ENCODE results near the gene GALNT7. TPM values are rescaled to one million over a fixed set of nuclear protein-coding genes. Genes with fewer than 3 reads are reported as not detected.

GALNT7 gene
- total RNA-seq, 1 experiment from 2014 or later, result 16.8 TPM

DNA sequence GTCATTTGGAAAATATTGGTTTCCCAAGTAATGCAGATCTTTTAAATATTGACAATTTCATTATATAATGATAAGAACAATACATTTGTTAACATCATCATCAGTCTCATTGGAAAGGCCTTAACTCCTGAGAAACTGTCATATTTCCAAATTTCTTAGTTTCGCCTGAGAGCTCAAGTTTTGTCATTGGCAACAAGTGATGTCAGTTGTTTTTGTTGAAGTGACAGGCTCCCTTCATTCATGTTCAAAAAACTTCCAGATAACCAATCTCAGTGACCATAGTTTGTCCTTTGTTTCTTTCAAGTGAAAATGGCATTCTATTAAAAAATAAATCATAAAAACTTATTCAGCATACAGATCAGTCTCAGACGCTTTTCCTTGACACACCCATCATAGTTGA, 93.8 kb downstream of the GALNT7 start:
- no peak for DNase-seq
- no peaks in the 10 kb centered on the region for H3K36me3 Mint-ChIP-seq (ENCODE audit: insufficient read depth, unreplicated experiment)
- H3K9me3 ChIP-seq, result no peaks in the 10 kb centered on the region
- H3K27ac Mint-ChIP-seq (ENCODE audit: unreplicated experiment), result no peak overlapping the region
- peaks cover 7% of the 10 kb centered on the region for H3K4me1 Mint-ChIP-seq (ENCODE audit: low read depth, unreplicated experiment)
- POLR2A ChIA-PET, result no interaction called here
- no peaks in the 10 kb centered on the region for H3K36me3 ChIP-seq (ENCODE audit: control insufficient read depth, insufficient read depth, low read length)
- H3K4me3 Mint-ChIP-seq (ENCODE audit: unreplicated experiment), result no peak overlapping the region
- no peaks in the 10 kb centered on the region for H3K27me3 Mint-ChIP-seq (ENCODE audit: insufficient read depth, unreplicated experiment)
- TF ChIP-seq, protein P1, sequence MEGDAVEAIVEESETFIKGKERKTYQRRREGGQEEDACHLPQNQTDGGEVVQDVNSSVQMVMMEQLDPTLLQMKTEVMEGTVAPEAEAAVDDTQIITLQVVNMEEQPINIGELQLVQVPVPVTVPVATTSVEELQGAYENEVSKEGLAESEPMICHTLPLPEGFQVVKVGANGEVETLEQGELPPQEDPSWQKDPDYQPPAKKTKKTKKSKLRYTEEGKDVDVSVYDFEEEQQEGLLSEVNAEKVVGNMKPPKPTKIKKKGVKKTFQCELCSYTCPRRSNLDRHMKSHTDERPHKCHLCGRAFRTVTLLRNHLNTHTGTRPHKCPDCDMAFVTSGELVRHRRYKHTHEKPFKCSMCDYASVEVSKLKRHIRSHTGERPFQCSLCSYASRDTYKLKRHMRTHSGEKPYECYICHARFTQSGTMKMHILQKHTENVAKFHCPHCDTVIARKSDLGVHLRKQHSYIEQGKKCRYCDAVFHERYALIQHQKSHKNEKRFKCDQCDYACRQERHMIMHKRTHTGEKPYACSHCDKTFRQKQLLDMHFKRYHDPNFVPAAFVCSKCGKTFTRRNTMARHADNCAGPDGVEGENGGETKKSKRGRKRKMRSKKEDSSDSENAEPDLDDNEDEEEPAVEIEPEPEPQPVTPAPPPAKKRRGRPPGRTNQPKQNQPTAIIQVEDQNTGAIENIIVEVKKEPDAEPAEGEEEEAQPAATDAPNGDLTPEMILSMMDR (IDR thresholded peaks at IDR 0.05; ENCODE audit: insufficient read depth in 1 of 2, low read depth in 1 of 2, low read length in 1 of 2, severe bottlenecking in 1 of 2, unreplicated experiment in 1 of 2), result no peak
- no peak overlapping the region for H3K4me3 ChIP-seq (ENCODE audit: low read depth, low read length)
- no peaks in the 10 kb centered on the region for H3K9me3 Mint-ChIP-seq (ENCODE audit: unreplicated experiment)
- BruUV-seq (replicated peaks), result no TSS peak
- CTCF ChIA-PET, result no interaction called here
- intact Hi-C loops (cut with micrococcal nuclease; ENCODE audit: unreplicated experiment), result no loop called here
- no peaks in the 10 kb centered on the region for H3K27me3 ChIP-seq (replicated peaks; ENCODE audit: control insufficient read depth, insufficient read depth, low read length)
- 0 out of 2 replicates have a peak, but pooled peaks cover 6% of the 10 kb centered on the region for H3K4me1 ChIP-seq

DNA sequence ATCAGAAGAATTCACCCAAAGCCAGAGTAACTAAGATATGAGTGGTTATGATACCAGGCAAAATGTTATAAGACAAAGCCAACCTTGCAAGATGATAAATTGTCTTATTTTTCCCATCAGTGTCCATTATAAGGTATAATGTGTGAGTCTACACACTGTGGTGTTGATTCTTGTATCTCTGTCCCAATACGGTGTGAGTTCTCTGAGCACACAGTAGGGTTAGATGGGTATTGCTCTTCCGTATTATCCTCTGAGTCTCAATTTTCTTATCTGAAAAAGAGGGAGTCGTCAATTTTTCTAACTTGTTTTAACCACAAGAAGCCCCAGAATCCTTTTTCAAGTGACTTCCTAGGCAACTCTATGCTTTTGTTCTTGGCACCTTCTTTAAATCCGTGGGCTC, 95.6 kb downstream of the GALNT7 start:
- no peaks in the 10 kb centered on the region for H3K36me3 Mint-ChIP-seq (ENCODE audit: insufficient read depth, unreplicated experiment)
- Histone ChIP-seq H3K9me3 (no peaks in the 10 kb centered on the region), H3K36me3 (ENCODE audit: control insufficient read depth, insufficient read depth, low read length) (no peaks in the 10 kb centered on the region), H3K4me1 (0 out of 2 replicates have a peak, but pooled peaks cover 6% of the 10 kb centered on the region), H3K4me3 (ENCODE audit: low read depth, low read length) (no peak overlapping the region), H3K27me3 (replicated peaks; ENCODE audit: control insufficient read depth, insufficient read depth, low read length) (no peaks in the 10 kb centered on the region)
- H3K4me3 Mint-ChIP-seq (ENCODE audit: unreplicated experiment), result no peak overlapping the region
- H3K27ac Mint-ChIP-seq (ENCODE audit: unreplicated experiment), result no peak overlapping the region
- ChIA-PET CTCF (no interaction called here), POLR2A (no interaction called here)
- no peaks in the 10 kb centered on the region for H3K27me3 Mint-ChIP-seq (ENCODE audit: insufficient read depth, unreplicated experiment)
- intact Hi-C loops (cut with micrococcal nuclease; ENCODE audit: unreplicated experiment), result no loop called here
- no peaks in the 10 kb centered on the region for H3K9me3 Mint-ChIP-seq (ENCODE audit: unreplicated experiment)
- BruUV-seq (replicated peaks), result no TSS peak
- H3K4me1 Mint-ChIP-seq (ENCODE audit: low read depth, unreplicated experiment), result peaks cover 7% of the 10 kb centered on the region
- TF ChIP-seq, protein P1 (IDR thresholded peaks at IDR 0.05; ENCODE audit: insufficient read depth in 1 of 2, low read depth in 1 of 2, low read length in 1 of 2, severe bottlenecking in 1 of 2, unreplicated experiment in 1 of 2), result no peak
- no peak for DNase-seq

DNA sequence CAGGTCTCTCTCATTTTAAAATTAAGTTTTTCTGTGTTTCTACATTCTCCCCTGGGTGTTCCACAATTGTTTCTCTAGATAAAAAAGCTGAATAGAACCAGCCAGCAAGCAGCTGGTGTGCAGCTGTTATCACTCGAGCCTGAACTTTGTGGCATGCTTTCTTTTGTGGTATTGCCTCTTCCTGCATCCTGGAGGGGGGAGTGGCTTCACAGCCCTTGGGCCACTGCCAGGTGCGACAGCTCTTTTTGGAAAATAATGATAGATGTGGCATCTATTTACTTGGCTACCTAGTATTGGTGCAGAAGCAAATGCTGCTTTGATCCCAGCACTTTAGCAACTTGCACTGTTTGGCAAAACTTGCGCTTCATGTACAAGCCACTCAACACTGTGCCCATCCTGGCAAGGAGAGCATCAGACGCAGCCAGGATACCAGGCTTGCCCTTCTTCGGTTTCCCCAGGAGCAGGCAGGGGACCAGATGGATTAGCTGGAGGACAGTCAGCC, 96.1 kb downstream of the GALNT7 start:
- Mint-ChIP-seq H3K9me3 (ENCODE audit: unreplicated experiment) (no peaks in the 10 kb centered on the region), H3K27ac (ENCODE audit: unreplicated experiment) (no peak overlapping the region), H3K27me3 (ENCODE audit: insufficient read depth, unreplicated experiment) (no peaks in the 10 kb centered on the region), H3K4me3 (ENCODE audit: unreplicated experiment) (no peak overlapping the region), H3K4me1 (ENCODE audit: low read depth, unreplicated experiment) (peaks cover 7% of the 10 kb centered on the region), H3K36me3 (ENCODE audit: insufficient read depth, unreplicated experiment) (no peaks in the 10 kb centered on the region)
- H3K9me3 ChIP-seq, result no peaks in the 10 kb centered on the region
- H3K27me3 ChIP-seq (replicated peaks; ENCODE audit: control insufficient read depth, insufficient read depth, low read length), result no peaks in the 10 kb centered on the region
- no peaks in the 10 kb centered on the region for H3K36me3 ChIP-seq (ENCODE audit: control insufficient read depth, insufficient read depth, low read length)
- TF ChIP-seq, protein P1 (IDR thresholded peaks at IDR 0.05; ENCODE audit: insufficient read depth in 1 of 2, low read depth in 1 of 2, low read length in 1 of 2, severe bottlenecking in 1 of 2, unreplicated experiment in 1 of 2), result no peak
- H3K4me1 ChIP-seq, result 0 out of 2 replicates have a peak, but pooled peaks cover 6% of the 10 kb centered on the region
- DNase-seq, result no peak
- ChIA-PET POLR2A (no interaction called here), CTCF (no interaction called here)
- intact Hi-C loops (cut with micrococcal nuclease; ENCODE audit: unreplicated experiment), result no loop called here
- no TSS peak for BruUV-seq (replicated peaks)
- H3K4me3 ChIP-seq (ENCODE audit: low read depth, low read length), result no peak overlapping the region

Measured in Caco-2 (cell line).